Measurements from ENCODE around the gene RAB3D. TPM values are rescaled to one million over a fixed set of nuclear protein-coding genes. Genes with fewer than 3 reads are reported as not detected.
"Not testable (repeated sequence)": the region's sequence is repeated elsewhere in the genome, so short reads cannot be mapped to it uniquely, and the experiment has no call there.

Gene RAB3D
- total and polyA plus RNA-seq, 9 donors, result 4.1 to 10.7 (median 6.2) TPM

GRCh38 chr19:11338569-11339253, 746 bp downstream of the RAB3D start:
- Histone ChIP-seq H3K4me3 (ENCODE audit: low read length) (peak overlapping the region; percentile 76), H3K27ac (ENCODE audit: low read length) (peak overlapping the region; percentile 77), H3K36me3 (ENCODE audit: control insufficient read depth, insufficient read depth, low read length) (peaks cover 41% of the 10 kb centered on the region), H3K4me1 (ENCODE audit: control insufficient read depth, insufficient read depth, low read length) (peaks cover 21% of the 10 kb centered on the region), H3K9me3 (replicated peaks; ENCODE audit: control insufficient read depth, low read depth, low read length) (peaks cover 2% of the 10 kb centered on the region), H3K27me3 (ENCODE audit: control insufficient read depth, insufficient read depth, low read length) (no peaks in the 10 kb centered on the region)
- 23% methylated on average over 11 of the region's 21 CpGs for WGBS (ENCODE audit: insufficient coverage)
- no peak for DNase-seq

DNA sequence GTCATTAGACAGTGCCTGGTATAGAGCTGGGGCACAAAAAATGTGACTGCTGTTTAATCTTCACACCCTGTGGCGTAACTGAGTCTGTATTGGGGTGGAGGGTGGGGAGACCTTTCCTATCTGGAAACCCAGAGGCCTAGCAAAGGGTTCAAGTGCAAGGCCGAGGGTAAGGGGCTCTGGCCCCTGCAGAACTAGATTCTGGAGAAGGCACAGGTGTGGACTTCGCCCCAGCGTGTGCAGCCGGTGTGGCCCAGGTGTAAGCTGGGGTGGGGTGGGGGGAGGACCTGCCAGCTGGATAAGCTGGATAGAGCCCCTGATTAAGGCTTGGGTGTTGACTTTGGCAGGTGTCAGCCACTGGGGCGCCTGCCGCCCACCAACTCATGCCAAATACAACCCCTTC, 1.3 kb downstream of the RAB3D start:
- no peak for DNase-seq
- Histone ChIP-seq H3K4me3 (ENCODE audit: low read length) (no peak overlapping the region), H3K36me3 (ENCODE audit: control insufficient read depth, insufficient read depth, low read length) (peaks cover 38% of the 10 kb centered on the region), H3K27me3 (ENCODE audit: control insufficient read depth, insufficient read depth, low read length) (no peaks in the 10 kb centered on the region), H3K9me3 (replicated peaks; ENCODE audit: control insufficient read depth, low read depth, low read length) (peaks cover 2% of the 10 kb centered on the region), H3K27ac (ENCODE audit: low read length) (no peak overlapping the region), H3K4me1 (ENCODE audit: control insufficient read depth, insufficient read depth, low read length) (peaks cover 21% of the 10 kb centered on the region)
- WGBS (ENCODE audit: insufficient coverage), result 73% methylated on average over 4 of the region's 7 CpGs

DNA sequence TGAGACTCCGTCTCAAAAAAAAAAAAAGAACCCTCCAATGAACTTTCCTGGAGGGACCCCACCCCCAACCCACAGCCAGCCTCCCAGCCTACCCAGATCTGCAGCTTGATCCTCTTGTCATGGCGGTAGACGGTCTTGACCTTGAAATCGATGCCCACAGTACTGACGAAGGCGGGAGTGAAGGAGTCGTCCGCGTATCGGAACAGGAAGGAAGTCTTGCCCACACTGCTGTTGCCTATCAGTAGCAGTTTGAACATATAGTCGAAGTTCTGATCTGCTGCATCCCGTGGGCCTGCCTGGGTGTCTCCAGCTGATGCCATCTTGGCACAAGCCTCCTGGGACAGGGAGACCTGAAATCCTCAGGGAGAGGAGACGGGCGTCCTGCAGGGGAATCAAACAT, 2.4 kb downstream of the RAB3D start:
- Histone ChIP-seq H3K4me3 (ENCODE audit: low read length) (no peak overlapping the region), H3K27ac (ENCODE audit: low read length) (no peak overlapping the region)

DNA sequence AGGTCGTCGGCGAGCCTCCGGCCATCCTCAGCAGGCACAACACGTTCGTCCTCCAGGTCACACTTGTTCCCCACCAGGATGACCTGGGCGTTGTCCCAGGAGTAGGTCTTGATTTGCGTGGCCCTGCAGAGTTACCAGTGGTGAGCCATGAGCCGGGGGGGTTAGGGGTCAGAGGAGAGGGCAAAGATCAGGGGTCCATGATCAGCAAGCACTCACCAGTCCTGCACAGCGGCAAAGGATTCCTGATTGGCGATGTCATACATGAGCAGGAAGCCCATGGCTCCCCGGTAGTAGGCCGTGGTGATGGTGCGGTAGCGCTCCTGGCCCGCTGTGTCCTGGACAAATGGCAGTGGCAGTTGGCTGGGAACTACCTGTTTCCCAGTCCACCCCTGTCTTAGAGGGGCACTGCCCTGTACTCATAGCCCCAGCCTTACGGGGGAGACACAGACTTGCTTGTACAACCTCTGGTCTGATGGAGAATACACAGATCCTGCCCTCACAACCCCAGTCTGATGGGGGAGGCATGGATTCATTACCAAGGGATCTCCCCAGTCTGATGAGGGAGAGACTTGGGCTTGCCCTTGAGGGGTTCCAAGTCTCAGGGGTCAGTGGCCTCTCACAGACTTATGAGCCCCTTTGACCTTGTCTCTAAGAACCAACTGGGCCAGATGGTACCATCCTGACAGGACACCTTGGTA, 3.9 kb downstream of the RAB3D start:
- H3K4me3 ChIP-seq (ENCODE audit: low read length), result no peak overlapping the region
- H3K36me3 ChIP-seq (ENCODE audit: control insufficient read depth, insufficient read depth, low read length), result peaks cover 25% of the 10 kb centered on the region
- peaks cover 2% of the 10 kb centered on the region for H3K9me3 ChIP-seq (replicated peaks; ENCODE audit: control insufficient read depth, low read depth, low read length)
- WGBS (ENCODE audit: insufficient coverage), result 94% methylated on average over 15 of the region's 17 CpGs
- no peaks in the 10 kb centered on the region for H3K27me3 ChIP-seq (ENCODE audit: control insufficient read depth, insufficient read depth, low read length)
- peaks cover 21% of the 10 kb centered on the region for H3K4me1 ChIP-seq (ENCODE audit: control insufficient read depth, insufficient read depth, low read length)
- DNase-seq, result no peak
- H3K27ac ChIP-seq (ENCODE audit: low read length), result no peak overlapping the region

More for the DNA sequence above, 2.4 kb downstream of the RAB3D start:
- H3K4me1 ChIP-seq (ENCODE audit: control insufficient read depth, insufficient read depth, low read length), result peaks cover 21% of the 10 kb centered on the region
- 88% methylated on average over 14 of the region's 14 CpGs for WGBS (ENCODE audit: insufficient coverage)
- peaks cover 2% of the 10 kb centered on the region for H3K9me3 ChIP-seq (replicated peaks; ENCODE audit: control insufficient read depth, low read depth, low read length)
- no peak for DNase-seq
- no peaks in the 10 kb centered on the region for H3K27me3 ChIP-seq (ENCODE audit: control insufficient read depth, insufficient read depth, low read length)
- H3K36me3 ChIP-seq (ENCODE audit: control insufficient read depth, insufficient read depth, low read length), result peaks cover 31% of the 10 kb centered on the region

GRCh38 chr19:11333838-11334237, 5.6 kb downstream of the RAB3D start:
- H3K9me3 ChIP-seq (replicated peaks; ENCODE audit: control insufficient read depth, low read depth, low read length); H3K27ac ChIP-seq (ENCODE audit: low read length); DNase-seq; H3K27me3 ChIP-seq (ENCODE audit: control insufficient read depth, insufficient read depth, low read length); H3K4me3 ChIP-seq (ENCODE audit: low read length); H3K4me1 ChIP-seq (ENCODE audit: control insufficient read depth, insufficient read depth, low read length): not testable (repeated sequence)
- peaks cover 28% of the 10 kb centered on the region for H3K36me3 ChIP-seq (ENCODE audit: control insufficient read depth, insufficient read depth, low read length)
- WGBS (ENCODE audit: insufficient coverage), result 78% methylated on average over 7 of the region's 9 CpGs

DNA sequence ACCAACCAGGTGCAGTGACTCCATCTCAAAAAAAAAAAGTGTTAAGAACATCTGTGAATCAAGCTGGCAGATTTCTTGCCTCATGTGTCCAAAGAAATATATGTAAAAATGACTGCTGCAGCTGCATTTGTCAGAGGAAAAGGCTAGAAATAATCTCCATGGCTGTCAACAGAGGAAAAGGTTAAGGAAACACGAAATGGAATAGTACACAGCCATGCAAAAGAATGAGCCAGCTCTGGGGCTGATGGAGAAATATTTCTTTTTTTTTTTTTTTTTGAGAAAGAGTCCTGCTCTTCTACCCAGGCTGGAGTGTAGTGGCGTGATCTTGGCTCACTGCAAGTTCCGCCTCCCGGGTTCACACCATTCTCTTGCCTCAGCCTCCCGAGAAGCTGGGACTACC, 6.6 kb downstream of the RAB3D start:
- no peak for DNase-seq
- H3K4me1 ChIP-seq (ENCODE audit: control insufficient read depth, insufficient read depth, low read length), result peaks cover 4% of the 10 kb centered on the region
- peaks cover 28% of the 10 kb centered on the region for H3K36me3 ChIP-seq (ENCODE audit: control insufficient read depth, insufficient read depth, low read length)
- no peak overlapping the region for H3K27ac ChIP-seq (ENCODE audit: low read length)
- no peaks in the 10 kb centered on the region for H3K27me3 ChIP-seq (ENCODE audit: control insufficient read depth, insufficient read depth, low read length)
- whole genome bisulfite sequencing (ENCODE audit: insufficient coverage), result 100% methylated on average over 1 of the region's 5 CpGs
- H3K4me3 ChIP-seq (ENCODE audit: low read length), result no peak overlapping the region
- peaks cover 2% of the 10 kb centered on the region for H3K9me3 ChIP-seq (replicated peaks; ENCODE audit: control insufficient read depth, low read depth, low read length)

- H3K4me3 ChIP-seq (ENCODE audit: low read length), result no peak overlapping the region
- DNase-seq, result no peak
- no peaks in the 10 kb centered on the region for H3K4me1 ChIP-seq (ENCODE audit: control insufficient read depth, insufficient read depth, low read length)
- H3K27me3 ChIP-seq (ENCODE audit: control insufficient read depth, insufficient read depth, low read length), result no peaks in the 10 kb centered on the region
- no peak overlapping the region for H3K27ac ChIP-seq (ENCODE audit: low read length)
- peaks cover 2% of the 10 kb centered on the region for H3K9me3 ChIP-seq (replicated peaks; ENCODE audit: control insufficient read depth, low read depth, low read length)
- WGBS (ENCODE audit: insufficient coverage), result no CpG with 5 or more reads among the region's 4 CpGs
- peaks cover 23% of the 10 kb centered on the region for H3K36me3 ChIP-seq (ENCODE audit: control insufficient read depth, insufficient read depth, low read length)
These were observed 8.0 kb downstream of the RAB3D start for GRCh38 chr19:11331502-11331901.

DNA sequence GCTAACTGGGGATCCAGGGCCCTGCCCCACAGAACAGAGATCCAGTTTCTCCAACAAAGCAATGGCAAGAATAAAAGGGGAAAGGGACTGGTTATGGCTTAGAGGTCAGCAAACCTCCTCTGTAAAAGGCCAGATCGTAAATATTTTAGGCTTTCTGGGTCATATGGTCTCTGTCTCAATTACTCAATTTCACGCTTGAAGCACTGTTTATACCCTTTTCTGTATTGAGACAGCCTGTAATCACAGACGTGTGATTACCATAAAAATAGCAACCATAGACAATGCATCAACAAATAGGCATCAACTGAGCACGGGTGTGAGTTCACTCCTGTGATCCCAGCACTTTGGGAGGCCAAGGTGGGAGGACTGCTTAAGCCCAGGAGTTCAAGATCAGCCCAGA, 9.3 kb downstream of the RAB3D start:
- Histone ChIP-seq H3K4me3 (ENCODE audit: low read length) (no peak overlapping the region), H3K27me3 (ENCODE audit: control insufficient read depth, insufficient read depth, low read length) (no peaks in the 10 kb centered on the region), H3K9me3 (replicated peaks; ENCODE audit: control insufficient read depth, low read depth, low read length) (peaks cover 2% of the 10 kb centered on the region), H3K36me3 (ENCODE audit: control insufficient read depth, insufficient read depth, low read length) (peaks cover 16% of the 10 kb centered on the region), H3K27ac (ENCODE audit: low read length) (no peak overlapping the region), H3K4me1 (ENCODE audit: control insufficient read depth, insufficient read depth, low read length) (no peaks in the 10 kb centered on the region)
- WGBS (ENCODE audit: insufficient coverage), result 67% methylated on average over 4 of the region's 4 CpGs
- no peak for DNase-seq

GRCh38 chr19:11325544-11325943, 13.9 kb downstream of the RAB3D start:
- Histone ChIP-seq H3K4me1 (ENCODE audit: control insufficient read depth, insufficient read depth, low read length) (peaks cover 21% of the 10 kb centered on the region), H3K4me3 (ENCODE audit: low read length) (no peak overlapping the region), H3K9me3 (replicated peaks; ENCODE audit: control insufficient read depth, low read depth, low read length) (no peaks in the 10 kb centered on the region), H3K27ac (ENCODE audit: low read length) (no peak overlapping the region), H3K27me3 (ENCODE audit: control insufficient read depth, insufficient read depth, low read length) (no peaks in the 10 kb centered on the region), H3K36me3 (ENCODE audit: control insufficient read depth, insufficient read depth, low read length) (peaks cover 6% of the 10 kb centered on the region)
- DNase-seq, result no peak
- WGBS (ENCODE audit: insufficient coverage), result 82% methylated on average over 2 of the region's 7 CpGs

DNA sequence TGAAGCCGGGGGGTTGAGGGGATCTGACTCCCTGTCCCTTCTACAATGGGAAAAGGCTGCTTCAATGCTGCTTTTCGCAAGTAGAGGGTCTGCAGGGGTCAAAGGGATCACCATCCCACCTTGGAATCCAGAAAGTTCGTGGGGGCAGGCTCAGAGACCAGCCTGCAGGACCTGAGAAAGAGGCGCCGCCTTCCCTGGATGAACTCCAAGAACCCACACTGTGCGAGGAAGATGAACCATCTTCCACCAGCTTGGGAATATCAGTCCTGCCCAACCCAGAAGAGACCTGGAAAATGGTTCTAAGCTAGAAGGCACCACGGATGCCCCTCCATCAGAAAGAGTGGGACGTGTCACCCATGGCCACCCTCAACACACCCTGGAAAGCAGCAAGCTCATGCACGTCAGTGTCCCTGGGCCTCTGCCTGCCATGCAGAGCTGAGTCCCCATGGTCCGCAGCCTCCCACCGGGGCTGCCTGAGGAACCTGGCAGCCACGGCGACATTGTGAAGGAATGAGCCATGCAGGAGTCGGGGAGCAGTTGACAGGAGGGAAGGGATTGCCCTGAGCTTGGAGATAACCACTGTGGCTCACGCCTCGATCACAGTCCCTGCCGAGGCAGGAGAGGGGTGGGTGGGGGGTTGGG, 14.6 kb downstream of the RAB3D start:
- Histone ChIP-seq H3K27ac (ENCODE audit: low read length) (peak overlapping the region; percentile 15), H3K4me1 (ENCODE audit: control insufficient read depth, insufficient read depth, low read length) (peaks cover 21% of the 10 kb centered on the region), H3K4me3 (ENCODE audit: low read length) (no peak overlapping the region), H3K27me3 (ENCODE audit: control insufficient read depth, insufficient read depth, low read length) (no peaks in the 10 kb centered on the region), H3K36me3 (ENCODE audit: control insufficient read depth, insufficient read depth, low read length) (peaks cover 4% of the 10 kb centered on the region), H3K9me3 (replicated peaks; ENCODE audit: control insufficient read depth, low read depth, low read length) (no peaks in the 10 kb centered on the region)
- no peak for DNase-seq
- 59% methylated on average over 13 of the region's 17 CpGs for WGBS (ENCODE audit: insufficient coverage)
